SK-N-SH treated with all-trans-retinoic acid at 6 μM for 48 hours (cell line): ENCODE measurements around the gene RASSF5.

Source experiments
- ATAC-seq: fragments of 200-7000 bp; cut with Tn5 transposase; 3 replicates; pipeline ENCODE4 v1.9.1; 2020; ENCODE audit warnings: mild to moderate bottlenecking, moderate library complexity
- ARNTL ChIP-seq: fragments of 450-650 bp; formaldehyde crosslinking; IDR thresholded peaks from 2 replicates; pipeline ENCODE4 v1.5.0; 2020; ENCODE audit warnings: low read depth, mild to moderate bottlenecking, moderate library complexity, borderline replicate concordance
- GLIS3 ChIP-seq: fragments of 250-450 bp; sonication (Bioruptor Pico); IDR thresholded peaks from 2 replicates; pipeline ENCODE4 v1.5.0; 2020; ENCODE audit warnings: mild to moderate bottlenecking, moderate library complexity
- ISL1 ChIP-seq: fragments of 250-450 bp; sonication (Bioruptor Pico); IDR thresholded peaks from 2 replicates; pipeline ENCODE4 v2.1.2; 2022; ENCODE audit warnings: mild to moderate bottlenecking, moderate library complexity
- OSR1 ChIP-seq: fragments of 250-450 bp; sonication (Bioruptor Pico); IDR thresholded peaks from 2 replicates; pipeline ENCODE4 v1.8.0; 2022; ENCODE audit warnings: moderate library complexity, mild to moderate bottlenecking, inconsistent platforms
- PPARA ChIP-seq: fragments of 250-450 bp; sonication (Bioruptor Pico); IDR thresholded peaks from 2 replicates; pipeline ENCODE4 v1.5.0; 2020; ENCODE audit warnings: mild to moderate bottlenecking, borderline replicate concordance
- RARB ChIP-seq: fragments of 250-450 bp; sonication (Bioruptor Pico); IDR thresholded peaks from 2 replicates; pipeline ENCODE4 v1.8.0; 2021; ENCODE audit warnings: mild to moderate bottlenecking, moderate library complexity
- SNAI2 ChIP-seq: fragments of 250-450 bp; sonication (Bioruptor Pico); IDR thresholded peaks from 2 replicates; pipeline ENCODE4 v1.5.0; 2020; ENCODE audit warnings: mild to moderate bottlenecking, moderate library complexity
- TCF4 ChIP-seq: fragments of 250-450 bp; sonication (Bioruptor Pico); IDR thresholded peaks from 2 replicates; pipeline ENCODE4 v1.8.0; 2021; ENCODE audit warnings: mild to moderate bottlenecking, moderate library complexity, borderline replicate concordance
- TOX ChIP-seq: fragments of 250-450 bp; sonication (Bioruptor Pico); IDR thresholded peaks from 2 replicates; pipeline ENCODE4 v1.8.0; 2021; ENCODE audit warnings: mild to moderate bottlenecking, moderate library complexity, borderline replicate concordance
- ZC3H10 ChIP-seq: fragments of 250-450 bp; sonication (Bioruptor Pico); IDR thresholded peaks from 2 replicates; pipeline ENCODE4 v1.5.1; 2021; ENCODE audit warnings: mild to moderate bottlenecking, moderate library complexity
- ZFP3 ChIP-seq: fragments of 250-450 bp; sonication (Bioruptor Pico); IDR thresholded peaks from 2 replicates; pipeline ENCODE4 v1.5.0; 2020; ENCODE audit warnings: mild to moderate bottlenecking, moderate library complexity
- ZFP30 ChIP-seq: fragments of 450-650 bp; formaldehyde crosslinking; IDR thresholded peaks from 2 replicates; pipeline ENCODE4 v1.5.0; 2022; ENCODE audit warnings: mild to moderate bottlenecking, moderate library complexity
- ZNF565 ChIP-seq: fragments of 450-650 bp; formaldehyde crosslinking; conservative IDR thresholded peaks from 2 replicates; pipeline ENCODE4 v1.5.0; 2020; ENCODE audit warnings: low read depth, mild to moderate bottlenecking, moderate library complexity
- ZNF70 ChIP-seq: fragments of 450-650 bp; formaldehyde crosslinking; IDR thresholded peaks from 2 replicates; pipeline ENCODE4 v1.5.0; 2020; ENCODE audit warnings: mild to moderate bottlenecking, moderate library complexity
- ZNF8 ChIP-seq: fragments of 450-650 bp; formaldehyde crosslinking; IDR thresholded peaks from 2 replicates; pipeline ENCODE4 v1.5.0; 2020; ENCODE audit warnings: mild to moderate bottlenecking, moderate library complexity
- TF ChIP-seq, protein P1 (sequence below): fragments of 250-450 bp; sonication (Bioruptor Pico); IDR thresholded peaks from 2 replicates; pipeline ENCODE4 v1.8.0; 2020; ENCODE audit warnings: mild to moderate bottlenecking, moderate library complexity, borderline replicate concordance
- TF ChIP-seq, protein P2 (sequence below): fragments of 250-450 bp; sonication (Bioruptor Pico); IDR thresholded peaks from 2 replicates; pipeline ENCODE4 v1.5.1; 2020; ENCODE audit warnings: low read depth, mild to moderate bottlenecking, moderate library complexity
- TF ChIP-seq, protein P3 (sequence below): fragments of 250-450 bp; sonication (Bioruptor Pico); IDR thresholded peaks from 2 replicates; pipeline ENCODE4 v1.5.0; 2020; ENCODE audit warnings: mild to moderate bottlenecking, moderate library complexity
- TF ChIP-seq, protein P4 (sequence below): fragments of 250-450 bp; sonication (Bioruptor Pico); IDR thresholded peaks from 2 replicates; pipeline ENCODE4 v1.5.1; 2021; ENCODE audit warnings: mild to moderate bottlenecking, moderate library complexity

RASSF5 gene

DNA sequence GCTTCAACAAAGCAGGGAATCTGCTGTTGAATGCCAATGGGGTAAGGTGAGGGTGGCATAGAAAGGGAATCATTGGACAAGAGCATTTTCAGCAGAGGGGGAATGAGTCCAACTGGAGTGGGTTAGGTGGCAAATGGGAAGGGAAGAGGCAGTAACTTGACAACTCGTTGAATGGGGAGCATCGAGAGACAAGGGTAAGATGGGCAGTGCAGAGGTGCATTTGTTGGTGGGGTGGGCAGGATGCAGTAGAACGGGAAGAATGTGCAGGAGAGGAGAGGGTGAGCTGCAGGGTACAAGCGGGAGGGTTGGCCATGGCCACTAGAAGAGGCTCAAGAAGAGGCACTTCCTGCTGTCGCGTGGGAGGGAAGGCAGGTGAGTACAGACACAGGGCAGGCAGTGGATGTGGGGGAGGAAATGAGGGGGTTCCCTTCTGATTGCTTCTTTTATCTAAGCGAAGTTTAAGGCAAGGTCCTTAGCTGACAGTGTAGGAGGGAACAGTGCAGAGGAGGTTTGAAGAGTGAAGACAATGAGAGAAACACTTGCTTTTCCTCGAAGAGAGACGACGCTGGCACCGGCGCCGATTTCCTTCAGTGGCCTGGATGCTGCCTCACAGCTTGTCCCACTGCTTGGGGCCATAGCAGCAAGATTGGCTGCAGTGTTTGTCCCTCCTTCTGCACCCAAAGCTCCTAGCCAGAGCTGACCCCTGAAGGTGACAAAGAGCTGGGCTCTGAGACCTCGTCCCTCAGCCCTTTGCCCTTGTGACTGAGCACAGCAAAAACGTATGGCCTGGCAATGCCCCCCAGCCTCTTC lies 40.3 kb upstream of the RASSF5 start:
- TF ChIP-seq TOX (no peak), ZNF70 (CRISPR knock-in tag) (no peak), PPARA (CRISPR knock-in tag) (no peak), ZNF565 (CRISPR knock-in tag) (no peak), GLIS3 (no peak), ZFP3 (CRISPR knock-in tag) (no peak), OSR1 (CRISPR knock-in tag) (no peak), ZFP30 (no peak), SNAI2 (no peak), ZNF8 (no peak)
- TF ChIP-seq, protein P1, sequence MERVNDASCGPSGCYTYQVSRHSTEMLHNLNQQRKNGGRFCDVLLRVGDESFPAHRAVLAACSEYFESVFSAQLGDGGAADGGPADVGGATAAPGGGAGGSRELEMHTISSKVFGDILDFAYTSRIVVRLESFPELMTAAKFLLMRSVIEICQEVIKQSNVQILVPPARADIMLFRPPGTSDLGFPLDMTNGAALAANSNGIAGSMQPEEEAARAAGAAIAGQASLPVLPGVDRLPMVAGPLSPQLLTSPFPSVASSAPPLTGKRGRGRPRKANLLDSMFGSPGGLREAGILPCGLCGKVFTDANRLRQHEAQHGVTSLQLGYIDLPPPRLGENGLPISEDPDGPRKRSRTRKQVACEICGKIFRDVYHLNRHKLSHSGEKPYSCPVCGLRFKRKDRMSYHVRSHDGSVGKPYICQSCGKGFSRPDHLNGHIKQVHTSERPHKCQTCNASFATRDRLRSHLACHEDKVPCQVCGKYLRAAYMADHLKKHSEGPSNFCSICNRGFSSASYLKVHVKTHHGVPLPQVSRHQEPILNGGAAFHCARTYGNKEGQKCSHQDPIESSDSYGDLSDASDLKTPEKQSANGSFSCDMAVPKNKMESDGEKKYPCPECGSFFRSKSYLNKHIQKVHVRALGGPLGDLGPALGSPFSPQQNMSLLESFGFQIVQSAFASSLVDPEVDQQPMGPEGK = no peak
- TF ChIP-seq, protein P2, sequence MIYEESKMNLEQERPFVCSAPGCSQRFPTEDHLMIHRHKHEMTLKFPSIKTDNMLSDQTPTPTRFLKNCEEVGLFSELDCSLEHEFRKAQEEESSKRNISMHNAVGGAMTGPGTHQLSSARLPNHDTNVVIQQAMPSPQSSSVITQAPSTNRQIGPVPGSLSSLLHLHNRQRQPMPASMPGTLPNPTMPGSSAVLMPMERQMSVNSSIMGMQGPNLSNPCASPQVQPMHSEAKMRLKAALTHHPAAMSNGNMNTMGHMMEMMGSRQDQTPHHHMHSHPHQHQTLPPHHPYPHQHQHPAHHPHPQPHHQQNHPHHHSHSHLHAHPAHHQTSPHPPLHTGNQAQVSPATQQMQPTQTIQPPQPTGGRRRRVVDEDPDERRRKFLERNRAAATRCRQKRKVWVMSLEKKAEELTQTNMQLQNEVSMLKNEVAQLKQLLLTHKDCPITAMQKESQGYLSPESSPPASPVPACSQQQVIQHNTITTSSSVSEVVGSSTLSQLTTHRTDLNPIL (CRISPR knock-in tag) = no peak
- TF ChIP-seq, protein P3, sequence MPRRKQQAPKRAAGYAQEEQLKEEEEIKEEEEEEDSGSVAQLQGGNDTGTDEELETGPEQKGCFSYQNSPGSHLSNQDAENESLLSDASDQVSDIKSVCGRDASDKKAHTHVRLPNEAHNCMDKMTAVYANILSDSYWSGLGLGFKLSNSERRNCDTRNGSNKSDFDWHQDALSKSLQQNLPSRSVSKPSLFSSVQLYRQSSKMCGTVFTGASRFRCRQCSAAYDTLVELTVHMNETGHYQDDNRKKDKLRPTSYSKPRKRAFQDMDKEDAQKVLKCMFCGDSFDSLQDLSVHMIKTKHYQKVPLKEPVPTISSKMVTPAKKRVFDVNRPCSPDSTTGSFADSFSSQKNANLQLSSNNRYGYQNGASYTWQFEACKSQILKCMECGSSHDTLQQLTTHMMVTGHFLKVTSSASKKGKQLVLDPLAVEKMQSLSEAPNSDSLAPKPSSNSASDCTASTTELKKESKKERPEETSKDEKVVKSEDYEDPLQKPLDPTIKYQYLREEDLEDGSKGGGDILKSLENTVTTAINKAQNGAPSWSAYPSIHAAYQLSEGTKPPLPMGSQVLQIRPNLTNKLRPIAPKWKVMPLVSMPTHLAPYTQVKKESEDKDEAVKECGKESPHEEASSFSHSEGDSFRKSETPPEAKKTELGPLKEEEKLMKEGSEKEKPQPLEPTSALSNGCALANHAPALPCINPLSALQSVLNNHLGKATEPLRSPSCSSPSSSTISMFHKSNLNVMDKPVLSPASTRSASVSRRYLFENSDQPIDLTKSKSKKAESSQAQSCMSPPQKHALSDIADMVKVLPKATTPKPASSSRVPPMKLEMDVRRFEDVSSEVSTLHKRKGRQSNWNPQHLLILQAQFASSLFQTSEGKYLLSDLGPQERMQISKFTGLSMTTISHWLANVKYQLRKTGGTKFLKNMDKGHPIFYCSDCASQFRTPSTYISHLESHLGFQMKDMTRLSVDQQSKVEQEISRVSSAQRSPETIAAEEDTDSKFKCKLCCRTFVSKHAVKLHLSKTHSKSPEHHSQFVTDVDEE (CRISPR knock-in tag) = no peak

DNA sequence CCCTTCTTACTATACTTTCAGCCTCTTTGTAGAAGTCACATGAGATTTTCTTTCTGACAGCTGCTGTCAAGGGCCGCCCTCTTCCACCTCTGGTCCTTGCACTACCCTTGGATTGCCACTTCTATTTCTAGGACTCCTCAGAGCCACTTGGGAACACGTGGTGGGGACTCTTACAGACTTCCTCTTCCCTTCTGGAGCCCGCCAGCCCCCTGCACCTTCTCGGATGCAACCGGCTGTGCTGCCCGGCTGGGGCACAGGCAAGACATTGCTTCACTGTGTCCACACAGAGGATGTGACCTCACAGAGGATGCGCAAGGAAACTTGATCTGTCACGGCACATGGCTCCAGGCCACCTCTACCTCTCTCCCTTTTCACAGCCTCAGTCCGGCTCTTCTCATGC lies 39.4 kb upstream of the RASSF5 start:
- no peak for TF ChIP-seq PPARA (CRISPR knock-in tag)
- TF ChIP-seq RARB (CRISPR knock-in tag) = no peak
- TF ChIP-seq SNAI2 = no peak
- TF ChIP-seq TCF4 (CRISPR knock-in tag) = no peak
- TF ChIP-seq, protein P4, sequence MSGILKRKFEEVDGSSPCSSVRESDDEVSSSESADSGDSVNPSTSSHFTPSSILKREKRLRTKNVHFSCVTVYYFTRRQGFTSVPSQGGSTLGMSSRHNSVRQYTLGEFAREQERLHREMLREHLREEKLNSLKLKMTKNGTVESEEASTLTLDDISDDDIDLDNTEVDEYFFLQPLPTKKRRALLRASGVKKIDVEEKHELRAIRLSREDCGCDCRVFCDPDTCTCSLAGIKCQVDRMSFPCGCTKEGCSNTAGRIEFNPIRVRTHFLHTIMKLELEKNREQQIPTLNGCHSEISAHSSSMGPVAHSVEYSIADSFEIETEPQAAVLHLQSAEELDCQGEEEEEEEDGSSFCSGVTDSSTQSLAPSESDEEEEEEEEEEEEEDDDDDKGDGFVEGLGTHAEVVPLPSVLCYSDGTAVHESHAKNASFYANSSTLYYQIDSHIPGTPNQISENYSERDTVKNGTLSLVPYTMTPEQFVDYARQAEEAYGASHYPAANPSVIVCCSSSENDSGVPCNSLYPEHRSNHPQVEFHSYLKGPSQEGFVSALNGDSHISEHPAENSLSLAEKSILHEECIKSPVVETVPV (CRISPR knock-in tag) = no peak
- no peak for TF ChIP-seq ISL1 (CRISPR knock-in tag)
- TF ChIP-seq ZNF565 (CRISPR knock-in tag) = no peak
- no peak for ATAC-seq

More for the DNA sequence above, 40.3 kb upstream of the RASSF5 start:
- ATAC-seq = no peak

DNA sequence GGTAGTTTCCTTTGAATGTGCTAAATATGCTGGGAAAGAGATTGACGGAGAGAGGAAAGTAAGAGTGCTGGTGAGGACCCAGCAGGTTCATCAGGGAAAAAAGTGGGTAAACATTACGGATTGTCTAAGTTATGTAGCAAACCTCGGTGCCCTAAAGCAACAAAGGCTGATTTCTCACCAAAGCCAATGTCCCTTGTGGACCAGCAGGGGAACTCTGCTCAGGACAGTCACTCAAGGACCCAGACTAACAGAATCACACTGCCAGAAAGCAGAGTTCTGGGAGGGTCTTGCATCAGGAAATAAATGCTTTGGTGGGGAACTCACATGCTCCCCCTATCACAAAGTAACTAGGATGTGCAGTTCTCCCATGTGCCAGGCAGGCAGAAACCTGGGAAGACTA lies 38.8 kb upstream of the RASSF5 start:
- no peak for TF ChIP-seq ZNF565 (CRISPR knock-in tag)
- no peak for TF ChIP-seq GLIS3
- TF ChIP-seq ZNF8 = no peak
- no peak for TF ChIP-seq ARNTL (CRISPR knock-in tag)
- no peak for ATAC-seq

DNA sequence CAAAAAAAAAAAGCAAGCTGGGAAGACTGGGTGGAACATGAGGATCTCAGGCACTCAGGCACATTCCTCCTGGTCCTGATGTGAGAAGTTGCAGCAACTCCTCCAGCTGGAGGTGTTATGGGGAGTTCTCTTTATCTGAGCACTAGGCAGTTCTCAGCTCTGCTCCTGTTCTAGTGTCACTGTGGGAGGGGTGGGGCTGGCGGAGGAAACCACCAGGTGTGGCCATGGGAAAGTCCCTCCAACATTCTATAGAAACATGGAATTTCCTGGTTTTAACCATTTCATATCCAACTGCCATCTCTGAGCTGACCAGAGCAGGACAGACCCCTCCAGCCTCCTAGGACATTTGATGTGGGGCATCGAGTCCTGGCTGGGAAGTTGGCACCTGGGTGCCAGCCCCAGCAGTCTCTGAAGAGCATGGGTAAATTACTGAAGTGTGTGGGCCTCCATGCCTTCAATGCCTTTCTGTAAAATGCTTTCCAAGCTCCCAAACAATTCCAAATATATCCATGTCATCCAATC lies 37.9 kb upstream of the RASSF5 start:
- no peak for ATAC-seq
- TF ChIP-seq ZFP30 (no peak), ZNF565 (CRISPR knock-in tag) (no peak), ARNTL (CRISPR knock-in tag) (no peak), ZC3H10 (CRISPR knock-in tag) (no peak), ZNF70 (CRISPR knock-in tag) (no peak), RARB (CRISPR knock-in tag) (no peak), OSR1 (CRISPR knock-in tag) (no peak), SNAI2 (no peak), TOX (no peak)
- TF ChIP-seq, protein P2 (CRISPR knock-in tag) = no peak
- TF ChIP-seq, protein P4 (CRISPR knock-in tag) = no peak
- TF ChIP-seq, protein P1 = no peak
